ENCODE data around the gene CNOT4. TPM values are rescaled to one million over a fixed set of nuclear protein-coding genes. Genes with fewer than 3 reads are reported as not detected.
"Not testable (repeated sequence)": the region's sequence is repeated elsewhere in the genome, so short reads cannot be mapped to it uniquely, and the experiment has no call there.

CNOT4 gene
- total and polyA plus RNA-seq, 10 of the 15 experiments (the other 5 are each of a cell fraction or from before 2014, with no cell fraction given): 9.4 to 29.6 (median 16.6) TPM

GRCh38 chr7:135475521-135475920 lies 34.4 kb downstream of the CNOT4 start:
- ChIA-PET RAD21 (ENCODE audit: unreplicated experiment) (no interaction called here), POLR2A (no interaction called here), CTCF (interaction anchor here (0.6 to 0.7 kb wide), 2 partner anchors 20 to 82 kb away, joined by 4 read pairs; partner anchors contain the start of gene NUP205), SMC1A (ENCODE audit: uncharacterized antibody, unreplicated experiment) (interaction anchor here (0.6 to 1.5 kb wide), 5 partner anchors 10 to 86 kb away, joined by 3 read pairs; no protein-coding TSS in a partner anchor)
- no peaks in the 10 kb centered on the region for H3K4me1 ChIP-seq (ENCODE audit: control insufficient read depth, insufficient read depth, low read length)
- no peak overlapping the region for H3K27ac ChIP-seq (ENCODE audit: control insufficient read depth, insufficient read depth)
- DNase-seq (ENCODE audit: low read depth, low spot score) (no peak), ATAC-seq (no peak), FAIRE-seq (no peak)
- H4K20me1 ChIP-seq (ENCODE audit: control insufficient read depth, insufficient read depth): no peaks in the 10 kb centered on the region
- no TSS peak for BruUV-seq (replicated peaks)
- H3K9ac ChIP-seq (ENCODE audit: control insufficient read depth, insufficient read depth, low read length): no peak overlapping the region
- peaks cover 0 to 13% of the 10 kb centered on the region in 2 experiments; a peak in 1 of 4 replicates for H3K36me3 ChIP-seq (ENCODE audit: control insufficient read depth in 2 of 2, insufficient read depth in 2 of 2, low read length in 1 of 2)
- no peak overlapping the region for H3K4me2 ChIP-seq (ENCODE audit: control insufficient read depth, insufficient read depth)
- TF ChIP-seq ESRRA (IDR thresholded peaks at IDR 0.05; ENCODE audit: low read length): no peak
- no peak for TF ChIP-seq RELB (IDR thresholded peaks at IDR 0.05; ENCODE audit: low read depth)
- no peak for TF ChIP-seq SMARCA5 (IDR thresholded peaks at IDR 0.05)
- TF ChIP-seq MYC (IDR thresholded peaks at IDR 0.05; ENCODE audit: insufficient read depth, insufficient read length, insufficient replicate concordance, low read length, severe bottlenecking): no peak
- TF ChIP-seq PKNOX1 (IDR thresholded peaks at IDR 0.05): no peak
- no peak for TF ChIP-seq ETV6 (conservative IDR thresholded peaks at IDR 0.05 in 1 of 2, IDR thresholded peaks at IDR 0.05 in 1 of 2; ENCODE audit: borderline replicate concordance in 1 of 2, low read depth in 1 of 2)
- no peak for TF ChIP-seq ZZZ3 (IDR thresholded peaks at IDR 0.05; ENCODE audit: control insufficient read depth, insufficient read length, low read depth)
- no peak for TF ChIP-seq MXI1 (IDR thresholded peaks at IDR 0.05; ENCODE audit: low read depth, low read length)
- no peak for TF ChIP-seq RBBP5 (conservative IDR thresholded peaks at IDR 0.05)
- peaks cover 10% of the 10 kb centered on the region for H3K79me2 ChIP-seq (ENCODE audit: control insufficient read depth, insufficient read depth, low read length)
- no peaks in the 10 kb centered on the region for H3K27me3 ChIP-seq (replicated peaks in 1 of 2; ENCODE audit: control insufficient read depth in 2 of 2, insufficient read depth in 2 of 2, low read length in 1 of 2)
- no peaks in the 10 kb centered on the region for H3K9me3 ChIP-seq (replicated peaks; ENCODE audit: control insufficient read depth, insufficient read depth, low read length)
- H2AFZ ChIP-seq (ENCODE audit: control insufficient read depth, low read depth, low read length): no peak overlapping the region
- intact Hi-C loops (cut with micrococcal nuclease; ENCODE audit: unreplicated experiment) (no loop called here), in situ Hi-C loops (cut with MboI) (no loop called here)
- H3K4me3 ChIP-seq: no peak overlapping the region
- WGBS (ENCODE audit: insufficient coverage, insufficient replicate concordance, low lambda C conversion rate, missing lambda C conversion rate): 100% methylated on average over 4 of the region's 4 CpGs

GRCh38 chr7:135469705-135470104 lies 40.2 kb downstream of the CNOT4 start:
- in situ Hi-C loops (cut with MboI); H3K9me3 ChIP-seq (replicated peaks; ENCODE audit: control insufficient read depth, insufficient read depth, low read length); intact Hi-C loops (cut with micrococcal nuclease; ENCODE audit: unreplicated experiment); BruUV-seq (replicated peaks); FAIRE-seq; H3K9ac ChIP-seq (ENCODE audit: control insufficient read depth, insufficient read depth, low read length); H3K4me3 ChIP-seq; ATAC-seq; H3K27ac ChIP-seq (ENCODE audit: control insufficient read depth, insufficient read depth); H4K20me1 ChIP-seq (ENCODE audit: control insufficient read depth, insufficient read depth); DNase-seq (ENCODE audit: low read depth, low spot score); H2AFZ ChIP-seq (ENCODE audit: control insufficient read depth, low read depth, low read length); H3K4me2 ChIP-seq (ENCODE audit: control insufficient read depth, insufficient read depth); H3K27me3 ChIP-seq (replicated peaks in 1 of 2; ENCODE audit: control insufficient read depth in 2 of 2, insufficient read depth in 2 of 2, low read length in 1 of 2); RAD21 ChIA-PET (ENCODE audit: unreplicated experiment); POLR2A ChIA-PET; H3K36me3 ChIP-seq (ENCODE audit: control insufficient read depth in 2 of 2, insufficient read depth in 2 of 2, low read length in 1 of 2); H3K4me1 ChIP-seq (ENCODE audit: control insufficient read depth, insufficient read depth, low read length): not testable (repeated sequence)
- H3K79me2 ChIP-seq (ENCODE audit: control insufficient read depth, insufficient read depth, low read length): peaks cover 12% of the 10 kb centered on the region
- SMC1A ChIA-PET (ENCODE audit: uncharacterized antibody, unreplicated experiment): interaction anchor here (1.5 kb wide), 1 partner anchor 9 kb away, joined by 4 read pairs; no protein-coding TSS in a partner anchor
- WGBS (ENCODE audit: insufficient coverage, insufficient replicate concordance, low lambda C conversion rate, missing lambda C conversion rate): 94% methylated on average over 4 of the region's 4 CpGs
- CTCF ChIA-PET: interaction anchor here (1.5 kb wide), 1 partner anchor 9 kb away, joined by 3 read pairs; no protein-coding TSS in a partner anchor

All from GM12878 (cell line).